Activated naive CD8-positive, alpha-beta T cell treated with anti-CD3 and anti-CD28 coated beads, Interleukin-2, amount 10 ng/mL, durations not matched to agents 7 days and 5 days (primary cell): ENCODE results near the gene UNC13A. TPM values are rescaled to one million over a fixed set of nuclear protein-coding genes. Genes with fewer than 3 reads are reported as not detected.

ENCODE experiments used
- ATAC-seq: fragments of 150-1000 bp; cut with Tn5 transposase; one replicate; pipeline ENCODE4 v1.10.0; 2021; ENCODE audit warnings: low read depth, moderate library complexity
- POLR2A ChIA-PET: fragments of 350-600 bp; sonication (Branson Sonifier 250); formaldehyde crosslinking; loops from one replicate; lab custom pipeline; 2021; ENCODE audit warnings: antibody characterized with exemption; lab: Charles Lee
- DNase-seq: peaks from one replicate; pipeline ENCODE4 v3.0.0; 2021
- H3K27ac Mint-ChIP-seq: one replicate; pipeline ENCODE4 v1.8.0; 2022; ENCODE audit warnings: mild to moderate bottlenecking, mixed read lengths
- H3K27me3 Mint-ChIP-seq: one replicate; pipeline ENCODE4 v1.8.0; 2022; ENCODE audit warnings: mild to moderate bottlenecking, moderate library complexity, mixed read lengths
- H3K36me3 Mint-ChIP-seq: one replicate; pipeline ENCODE4 v1.8.0; 2021; ENCODE audit warnings: mild to moderate bottlenecking, mixed read lengths
- H3K4me1 Mint-ChIP-seq: one replicate; pipeline ENCODE4 v1.8.0; 2021; ENCODE audit warnings: mixed read lengths
- H3K4me3 Mint-ChIP-seq: one replicate; pipeline ENCODE4 v1.8.0; 2022; ENCODE audit warnings: mild to moderate bottlenecking, moderate library complexity, mixed read lengths
- H3K9me3 Mint-ChIP-seq: one replicate; pipeline ENCODE4 v1.8.0; 2021; ENCODE audit warnings: mixed read lengths
- total RNA-seq, 2 experiments: library from RNA; stranded (reverse); gene quantifications; one replicate each; pipeline ENCODE4 v1.2.3, GENCODE V29; 2021

The UNC13A gene
- total RNA-seq: under 1 TPM; 0.06 to 0.25 TPM

- DNase-seq (peak; percentile 78), ATAC-seq (peak; percentile 72)
- H3K27me3 Mint-ChIP-seq: peaks cover 52% of the 10 kb centered on the region
- peaks cover 3% of the 10 kb centered on the region for H3K36me3 Mint-ChIP-seq
- peaks cover 3% of the 10 kb centered on the region for H3K4me1 Mint-ChIP-seq
- no peak within 1 kb of the TSS for H3K27ac Mint-ChIP-seq
- H3K4me3 Mint-ChIP-seq: no peak within 1 kb of the TSS
- peaks cover 1% of the 10 kb centered on the region for H3K9me3 Mint-ChIP-seq
- POLR2A ChIA-PET: no interaction called here
Measured at GRCh38 chr19:17687857-17688784, at the start of gene UNC13A. Gene UNC13A, minus strand, starts transcription at chr19:17688354. Its CDS starts 155 bp downstream, at chr19:17688199.

- Mint-ChIP-seq H3K27ac (no peak overlapping the region), H3K36me3 (peaks cover 3% of the 10 kb centered on the region), H3K27me3 (no peaks in the 10 kb centered on the region), H3K4me3 (no peak overlapping the region), H3K4me1 (peaks cover 4% of the 10 kb centered on the region), H3K9me3 (no peaks in the 10 kb centered on the region)
- POLR2A ChIA-PET: interaction anchor here (1.2 kb wide), 1 partner anchor 17 kb away, joined by 3 read pairs; no protein-coding TSS in a partner anchor
- DNase-seq (no peak), ATAC-seq (no peak)
Measured at GRCh38 chr19:17737690-17738153, 49.6 kb upstream of the UNC13A start.

- ATAC-seq: no peak
- no peak for DNase-seq
- no peak overlapping the region for H3K4me3 Mint-ChIP-seq
- no peak overlapping the region for H3K27ac Mint-ChIP-seq
- POLR2A ChIA-PET: no interaction called here
- peaks cover 13% of the 10 kb centered on the region for H3K4me1 Mint-ChIP-seq
- no peaks in the 10 kb centered on the region for H3K27me3 Mint-ChIP-seq
- peaks cover 18% of the 10 kb centered on the region for H3K36me3 Mint-ChIP-seq
- H3K9me3 Mint-ChIP-seq: no peaks in the 10 kb centered on the region
Measured at GRCh38 chr19:17735410-17735809, 47.3 kb upstream of the UNC13A start.

- Mint-ChIP-seq H3K36me3 (peaks cover 23% of the 10 kb centered on the region), H3K4me3 (no peak overlapping the region), H3K9me3 (no peaks in the 10 kb centered on the region), H3K27ac (no peak overlapping the region), H3K4me1 (peaks cover 14% of the 10 kb centered on the region), H3K27me3 (no peaks in the 10 kb centered on the region)
- POLR2A ChIA-PET: no interaction called here
- ATAC-seq (no peak), DNase-seq (no peak)
Measured at GRCh38 chr19:17734146-17734545, 46.0 kb upstream of the UNC13A start.

- Mint-ChIP-seq H3K4me1 (peaks cover 11% of the 10 kb centered on the region), H3K9me3 (no peaks in the 10 kb centered on the region), H3K4me3 (no peak overlapping the region), H3K36me3 (peaks cover 23% of the 10 kb centered on the region), H3K27ac (no peak overlapping the region), H3K27me3 (no peaks in the 10 kb centered on the region)
- ATAC-seq (no peak), DNase-seq (no peak)
- POLR2A ChIA-PET: no interaction called here
Measured at GRCh38 chr19:17733127-17733526, 45.0 kb upstream of the UNC13A start.

- Mint-ChIP-seq H3K27ac (no peak overlapping the region), H3K27me3 (no peaks in the 10 kb centered on the region), H3K4me3 (no peak overlapping the region), H3K9me3 (no peaks in the 10 kb centered on the region), H3K4me1 (peaks cover 13% of the 10 kb centered on the region), H3K36me3 (peaks cover 29% of the 10 kb centered on the region)
- ATAC-seq: no peak
- no peak for DNase-seq
- POLR2A ChIA-PET: interaction anchor here (1.3 kb wide), 1 partner anchor 23 kb away, joined by 3 read pairs; the partner anchor contains the start of gene FCHO1
Measured at GRCh38 chr19:17727843-17728242, 39.7 kb upstream of the UNC13A start.

- peaks cover 13% of the 10 kb centered on the region for H3K4me1 Mint-ChIP-seq
- peaks cover 28% of the 10 kb centered on the region for H3K36me3 Mint-ChIP-seq
- ATAC-seq (no peak), DNase-seq (no peak)
- H3K9me3 Mint-ChIP-seq: no peaks in the 10 kb centered on the region
- no peak overlapping the region for H3K4me3 Mint-ChIP-seq
- H3K27ac Mint-ChIP-seq: no peak overlapping the region
- no peaks in the 10 kb centered on the region for H3K27me3 Mint-ChIP-seq
- POLR2A ChIA-PET: interaction anchor here (1.3 kb wide), 1 partner anchor 24 kb away, joined by 3 read pairs; the partner anchor contains the start of gene FCHO1
Measured at GRCh38 chr19:17726964-17727773, 39.0 kb upstream of the UNC13A start.

- Mint-ChIP-seq H3K27me3 (no peaks in the 10 kb centered on the region), H3K9me3 (no peaks in the 10 kb centered on the region), H3K36me3 (peaks cover 22% of the 10 kb centered on the region), H3K27ac (no peak overlapping the region), H3K4me3 (no peak overlapping the region), H3K4me1 (peaks cover 16% of the 10 kb centered on the region)
- ATAC-seq (no peak), DNase-seq (no peak)
- POLR2A ChIA-PET: no interaction called here
Measured at GRCh38 chr19:17726136-17726741, 38.1 kb upstream of the UNC13A start.

- DNase-seq (peak; percentile 47), ATAC-seq (no peak)
- Mint-ChIP-seq H3K9me3 (no peaks in the 10 kb centered on the region), H3K27ac (no peak overlapping the region), H3K27me3 (no peaks in the 10 kb centered on the region), H3K4me1 (peaks cover 19% of the 10 kb centered on the region), H3K36me3 (peaks cover 15% of the 10 kb centered on the region), H3K4me3 (no peak overlapping the region)
- POLR2A ChIA-PET: no interaction called here
Measured at GRCh38 chr19:17725422-17726078, 37.4 kb upstream of the UNC13A start.

GRCh38 chr19:17724655-17725054 is 36.5 kb upstream of the UNC13A start:
- DNase-seq: no peak
- Mint-ChIP-seq H3K27me3 (no peaks in the 10 kb centered on the region), H3K36me3 (peaks cover 8% of the 10 kb centered on the region), H3K4me3 (no peak overlapping the region), H3K27ac (no peak overlapping the region), H3K4me1 (peaks cover 23% of the 10 kb centered on the region), H3K9me3 (no peaks in the 10 kb centered on the region)
- ATAC-seq: no peak
- POLR2A ChIA-PET: interaction anchor here (0.5 kb wide), 1 partner anchor 18 kb away, joined by 4 read pairs; no protein-coding TSS in a partner anchor

GRCh38 chr19:17722655-17723240 is 34.6 kb upstream of the UNC13A start:
- POLR2A ChIA-PET: no interaction called here
- DNase-seq: no peak
- Mint-ChIP-seq H3K27me3 (no peaks in the 10 kb centered on the region), H3K4me3 (no peak overlapping the region), H3K9me3 (no peaks in the 10 kb centered on the region), H3K36me3 (peaks cover 8% of the 10 kb centered on the region), H3K27ac (no peak overlapping the region), H3K4me1 (peaks cover 30% of the 10 kb centered on the region)
- no peak for ATAC-seq

GRCh38 chr19:17721821-17722220 is 33.7 kb upstream of the UNC13A start:
- POLR2A ChIA-PET: no interaction called here
- Mint-ChIP-seq H3K27me3 (no peaks in the 10 kb centered on the region), H3K4me3 (peak overlapping the region; percentile 93), H3K27ac (peak overlapping the region; percentile 33), H3K36me3 (peaks cover 8% of the 10 kb centered on the region), H3K4me1 (peaks cover 34% of the 10 kb centered on the region), H3K9me3 (no peaks in the 10 kb centered on the region)
- DNase-seq (no peak), ATAC-seq (no peak)
